ENCODE measurements around the gene HEY2. TPM values are rescaled to one million over a fixed set of nuclear protein-coding genes. Genes with fewer than 3 reads are reported as not detected.

The HEY2 gene
- total RNA-seq, 1 donor from 2014 or later = 10.8 TPM

DNA sequence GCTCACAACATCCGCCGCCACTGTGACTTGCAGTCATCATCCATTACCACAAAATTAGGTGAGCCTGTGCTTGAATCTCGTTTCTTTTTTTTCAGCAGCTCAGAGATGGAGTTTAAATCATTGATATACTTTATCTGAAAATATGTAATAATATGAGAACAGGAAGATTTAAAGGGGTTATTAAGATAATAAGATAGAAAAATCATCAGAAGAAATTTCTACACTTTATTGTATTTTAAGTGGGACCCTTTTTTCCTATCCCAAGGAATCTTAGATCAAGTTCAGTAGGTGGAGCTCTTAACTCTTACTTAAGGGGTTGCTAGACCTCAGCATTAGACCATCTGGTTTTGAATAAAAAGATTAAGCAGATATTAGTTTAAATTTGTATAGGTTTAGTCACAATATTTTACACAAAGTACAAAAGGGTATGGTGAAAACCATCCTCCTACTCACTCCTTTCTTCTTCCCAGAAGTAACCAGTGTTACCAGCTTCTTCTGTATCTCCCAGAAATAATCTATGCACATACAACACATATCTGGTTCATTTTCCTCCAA lies 32.0 kb downstream of the HEY2 start:
- H3K36me3 Mint-ChIP-seq (ENCODE audit: low read depth) = no peaks in the 10 kb centered on the region
- DNase-seq (ENCODE audit: low read depth, low spot score) = no peak

DNA sequence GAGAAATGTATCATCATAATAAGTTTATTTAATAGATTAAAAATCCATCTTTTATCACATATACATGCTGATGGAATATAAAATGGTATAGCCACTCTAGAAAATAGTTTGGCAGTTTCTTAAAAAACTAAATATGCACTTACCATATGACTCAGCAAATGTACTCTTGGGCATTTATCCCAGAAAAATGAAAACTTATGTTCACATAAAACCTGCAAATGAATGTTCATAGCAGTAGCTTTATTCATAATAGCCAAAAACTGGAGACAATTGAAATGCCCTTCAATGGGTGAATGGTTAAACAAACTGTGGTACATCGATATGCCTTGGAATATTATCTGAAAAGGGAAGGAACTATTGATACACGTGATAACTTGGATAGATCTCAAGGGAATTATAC lies 34.9 kb downstream of the HEY2 start:
- no peaks in the 10 kb centered on the region for H3K27me3 Mint-ChIP-seq (ENCODE audit: low read depth)
- no peak overlapping the region for H3K27ac Mint-ChIP-seq (ENCODE audit: unreplicated experiment)
- H3K4me1 Mint-ChIP-seq = peaks cover 2% of the 10 kb centered on the region
- H3K4me3 Mint-ChIP-seq = peak overlapping the region; percentile 7
- TF ChIP-seq, protein P1, sequence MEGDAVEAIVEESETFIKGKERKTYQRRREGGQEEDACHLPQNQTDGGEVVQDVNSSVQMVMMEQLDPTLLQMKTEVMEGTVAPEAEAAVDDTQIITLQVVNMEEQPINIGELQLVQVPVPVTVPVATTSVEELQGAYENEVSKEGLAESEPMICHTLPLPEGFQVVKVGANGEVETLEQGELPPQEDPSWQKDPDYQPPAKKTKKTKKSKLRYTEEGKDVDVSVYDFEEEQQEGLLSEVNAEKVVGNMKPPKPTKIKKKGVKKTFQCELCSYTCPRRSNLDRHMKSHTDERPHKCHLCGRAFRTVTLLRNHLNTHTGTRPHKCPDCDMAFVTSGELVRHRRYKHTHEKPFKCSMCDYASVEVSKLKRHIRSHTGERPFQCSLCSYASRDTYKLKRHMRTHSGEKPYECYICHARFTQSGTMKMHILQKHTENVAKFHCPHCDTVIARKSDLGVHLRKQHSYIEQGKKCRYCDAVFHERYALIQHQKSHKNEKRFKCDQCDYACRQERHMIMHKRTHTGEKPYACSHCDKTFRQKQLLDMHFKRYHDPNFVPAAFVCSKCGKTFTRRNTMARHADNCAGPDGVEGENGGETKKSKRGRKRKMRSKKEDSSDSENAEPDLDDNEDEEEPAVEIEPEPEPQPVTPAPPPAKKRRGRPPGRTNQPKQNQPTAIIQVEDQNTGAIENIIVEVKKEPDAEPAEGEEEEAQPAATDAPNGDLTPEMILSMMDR (conservative IDR thresholded peaks at IDR 0.05) = no peak
- no peak for DNase-seq (ENCODE audit: low read depth, low spot score)
- no peaks in the 10 kb centered on the region for H3K9me3 Mint-ChIP-seq
- no peaks in the 10 kb centered on the region for H3K36me3 Mint-ChIP-seq (ENCODE audit: low read depth)

More for the DNA sequence above, 32.0 kb downstream of the HEY2 start:
- no peaks in the 10 kb centered on the region for H3K4me1 Mint-ChIP-seq
- H3K4me3 Mint-ChIP-seq = no peak overlapping the region
- TF ChIP-seq, protein P1 (conservative IDR thresholded peaks at IDR 0.05) = no peak
- no peaks in the 10 kb centered on the region for H3K9me3 Mint-ChIP-seq
- H3K27ac Mint-ChIP-seq (ENCODE audit: unreplicated experiment) = no peak overlapping the region
- peaks cover 6% of the 10 kb centered on the region for H3K27me3 Mint-ChIP-seq (ENCODE audit: low read depth)

DNA sequence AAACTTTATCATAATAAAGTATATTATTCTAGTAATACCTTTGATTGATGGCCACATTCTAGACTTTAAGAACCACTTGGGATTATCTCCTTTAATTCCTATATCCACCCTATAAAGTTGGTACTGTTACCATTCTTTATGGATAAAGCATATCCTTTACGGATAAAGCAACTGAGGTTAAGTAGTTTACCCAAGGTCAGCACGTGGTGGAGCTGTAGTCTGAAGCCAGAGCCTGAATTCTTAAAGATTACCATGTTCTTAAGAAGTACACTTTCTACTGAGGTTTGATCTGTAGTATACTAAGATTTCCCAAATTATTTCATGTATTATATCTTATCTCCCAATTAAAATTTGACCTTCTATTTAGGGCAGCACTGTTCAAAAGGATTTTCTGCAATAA lies 38.4 kb downstream of the HEY2 start:
- Mint-ChIP-seq H3K27me3 (ENCODE audit: low read depth) (peaks cover 12% of the 10 kb centered on the region), H3K27ac (ENCODE audit: unreplicated experiment) (no peak overlapping the region), H3K36me3 (ENCODE audit: low read depth) (no peaks in the 10 kb centered on the region)

DNA sequence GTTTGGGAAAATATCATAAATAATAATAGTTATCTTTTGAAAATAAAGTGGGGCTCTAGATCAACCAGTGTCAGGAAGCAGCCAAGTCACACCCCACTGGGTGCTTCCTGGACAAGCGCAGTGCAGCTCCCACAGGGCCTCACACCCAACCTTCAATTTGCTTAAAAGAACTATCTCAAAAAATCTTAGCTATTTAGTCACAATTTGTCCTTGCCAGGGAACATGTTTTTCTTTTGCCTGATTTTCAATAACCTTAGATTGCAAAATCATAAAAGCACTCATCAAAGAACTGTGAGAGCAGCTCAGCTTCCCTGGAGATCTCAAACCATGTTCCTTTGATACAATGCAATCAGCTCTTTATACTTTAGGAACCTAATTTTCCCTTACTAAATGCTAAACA lies 39.7 kb downstream of the HEY2 start:
- H3K4me3 Mint-ChIP-seq = peak overlapping the region; percentile 95
- H3K27ac Mint-ChIP-seq (ENCODE audit: unreplicated experiment) = no peak overlapping the region
- H3K36me3 Mint-ChIP-seq (ENCODE audit: low read depth) = no peaks in the 10 kb centered on the region
- DNase-seq (ENCODE audit: low read depth, low spot score) = no peak
- TF ChIP-seq, protein P1 (conservative IDR thresholded peaks at IDR 0.05) = no peak
- peaks cover 17% of the 10 kb centered on the region for H3K4me1 Mint-ChIP-seq
- peaks cover 15% of the 10 kb centered on the region for H3K27me3 Mint-ChIP-seq (ENCODE audit: low read depth)
- H3K9me3 Mint-ChIP-seq = no peaks in the 10 kb centered on the region

More for the DNA sequence above, 38.4 kb downstream of the HEY2 start:
- H3K4me1 Mint-ChIP-seq = peaks cover 17% of the 10 kb centered on the region
- no peak for DNase-seq (ENCODE audit: low read depth, low spot score)
- H3K4me3 Mint-ChIP-seq = peak overlapping the region; percentile 42
- TF ChIP-seq, protein P1 (conservative IDR thresholded peaks at IDR 0.05) = peak; percentile 18
- H3K9me3 Mint-ChIP-seq = no peaks in the 10 kb centered on the region

DNA sequence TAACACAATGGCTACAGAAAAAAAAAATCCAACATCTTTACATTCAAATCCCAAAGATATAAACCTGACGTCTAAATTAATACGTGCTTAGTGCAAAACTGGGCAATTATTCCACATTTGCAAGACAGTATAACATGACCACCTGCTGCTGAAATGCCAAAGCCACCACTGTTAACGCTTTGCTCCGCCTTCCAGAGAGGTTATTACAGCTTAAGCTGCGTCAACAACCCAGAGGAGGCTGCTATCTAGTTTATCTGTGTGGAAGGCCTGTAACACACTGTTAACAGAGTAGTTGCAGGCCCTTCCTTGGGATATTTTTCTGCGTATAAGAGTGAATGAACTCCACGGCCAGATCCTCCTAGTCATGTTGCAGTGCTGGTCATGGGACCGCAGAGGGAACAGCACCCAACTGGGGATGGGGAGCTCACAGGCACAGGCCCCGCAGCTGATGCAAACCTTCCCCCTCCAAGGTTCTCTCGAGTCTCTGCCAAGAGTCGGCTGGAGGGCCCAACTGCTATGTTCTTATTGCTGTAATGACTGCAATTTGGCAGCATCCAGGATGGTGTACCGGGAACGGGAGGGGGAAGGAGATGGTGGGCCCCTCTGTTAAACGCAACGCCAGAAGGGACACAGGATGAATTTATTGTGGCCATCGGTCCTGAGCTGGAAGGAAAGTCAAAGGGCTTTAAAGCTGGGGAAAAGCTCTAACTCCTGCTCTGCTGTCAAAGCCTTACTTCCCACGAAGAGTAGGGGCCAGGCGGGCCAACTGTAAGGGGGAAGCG lies 40.3 kb downstream of the HEY2 start:
- H3K4me3 Mint-ChIP-seq = peak overlapping the region; percentile 95
- no peaks in the 10 kb centered on the region for H3K36me3 Mint-ChIP-seq (ENCODE audit: low read depth)
- H3K27ac Mint-ChIP-seq (ENCODE audit: unreplicated experiment) = peak overlapping the region; percentile 97
- peaks cover 15% of the 10 kb centered on the region for H3K27me3 Mint-ChIP-seq (ENCODE audit: low read depth)
- TF ChIP-seq, protein P1 (conservative IDR thresholded peaks at IDR 0.05) = no peak
- peaks cover 17% of the 10 kb centered on the region for H3K4me1 Mint-ChIP-seq
- H3K9me3 Mint-ChIP-seq = no peaks in the 10 kb centered on the region
- peak; percentile 20 for DNase-seq (ENCODE audit: low read depth, low spot score)
